Right hindlimb (tissue), 1 donor: ENCODE results near the gene NPRL2.

Source experiments
- DNase-seq: peaks from one replicate; pipeline ENCODE4 v3.0.0-alpha.2; 2018

Gene NPRL2

DNA sequence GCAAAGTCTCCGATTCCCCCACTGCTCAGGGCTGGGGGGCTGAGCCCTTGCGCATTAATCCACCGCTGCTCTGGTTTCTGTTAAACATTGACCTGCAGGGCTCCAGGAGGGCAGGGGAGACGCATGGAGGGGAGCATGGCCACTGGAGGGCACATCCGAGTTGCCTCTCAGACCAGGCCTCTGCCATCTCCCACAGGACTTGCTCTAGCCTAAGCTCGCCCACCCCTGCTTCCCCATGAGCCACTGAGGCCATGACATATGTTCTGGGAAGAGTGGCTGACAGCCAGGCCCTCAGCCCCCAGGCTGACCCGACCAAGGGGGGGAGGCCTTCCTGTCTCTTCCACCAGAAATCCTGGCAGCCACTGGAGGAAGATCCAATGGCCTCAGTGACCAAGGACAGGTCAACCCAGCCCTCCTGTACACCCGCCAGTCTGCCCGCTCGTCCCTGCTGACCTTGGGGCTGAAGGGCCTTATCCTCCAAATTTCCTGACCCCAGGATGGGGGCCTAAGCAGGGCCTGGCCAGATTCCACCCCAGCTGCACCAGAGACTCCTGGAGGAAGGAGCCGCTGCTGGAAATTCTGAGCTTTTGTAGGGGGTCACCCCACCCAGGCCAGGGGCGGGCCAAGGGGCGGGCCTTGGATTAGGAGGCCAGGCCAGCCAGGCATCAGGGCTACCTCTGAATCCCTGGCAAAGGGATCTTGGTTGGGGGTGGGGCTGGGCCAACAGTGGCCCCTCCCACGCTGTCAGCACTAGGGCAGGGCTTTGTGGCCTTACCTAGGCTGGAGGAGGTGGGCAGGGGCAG lies 47.4 kb downstream of the NPRL2 start, which contains the start of gene HYAL1:
Gene HYAL1 (minus strand): TSS at position 562 of the 803 bp plus-strand sequence. CDS start 618 bp downstream, outside the sequence.
- peak; percentile 66 for DNase-seq

DNA sequence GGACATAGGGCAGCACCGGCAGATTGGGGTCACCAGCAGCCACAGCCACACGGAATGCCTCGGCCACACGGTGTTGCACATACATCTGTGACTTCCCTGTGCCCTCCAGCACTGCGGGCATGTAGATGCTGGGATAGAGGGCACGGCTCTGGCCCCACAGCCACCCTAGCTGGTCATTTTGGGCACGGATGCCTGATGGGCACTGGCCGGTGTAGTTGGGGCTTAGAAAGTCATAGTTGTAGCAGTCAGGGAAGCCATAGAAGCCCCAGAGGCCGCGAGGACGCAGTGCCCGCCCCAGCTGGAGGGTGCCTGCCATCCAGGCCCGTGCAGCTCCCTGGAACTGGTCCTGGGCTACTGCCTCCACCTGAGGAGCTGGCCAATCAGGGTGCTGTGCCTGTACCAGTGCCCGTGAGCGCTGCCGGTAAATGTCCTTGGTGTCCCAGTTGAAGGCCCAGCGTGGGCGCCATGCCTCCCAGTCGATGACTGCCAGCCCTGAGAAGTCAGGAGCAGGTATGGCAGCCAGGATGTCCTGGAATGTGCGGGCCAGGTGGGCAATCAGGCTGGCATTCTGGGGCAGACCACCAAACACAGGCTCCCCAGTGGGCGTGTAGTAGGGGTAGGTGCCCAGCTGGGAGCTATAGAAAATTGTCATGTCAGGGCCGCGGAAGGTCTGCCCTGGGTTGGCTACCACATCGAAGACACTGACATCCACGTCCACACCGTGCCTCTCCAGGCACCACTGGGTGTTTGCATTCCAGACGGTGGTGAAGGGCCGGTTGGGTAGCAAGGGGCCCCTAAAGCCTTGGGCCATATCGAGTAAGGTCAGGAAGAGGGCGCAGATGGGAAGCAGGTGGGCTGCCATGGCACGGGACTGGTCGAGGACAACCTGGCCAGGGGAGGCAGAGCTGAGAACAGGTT lies 48.2 kb downstream of the NPRL2 start:
- DNase-seq: no peak

DNA sequence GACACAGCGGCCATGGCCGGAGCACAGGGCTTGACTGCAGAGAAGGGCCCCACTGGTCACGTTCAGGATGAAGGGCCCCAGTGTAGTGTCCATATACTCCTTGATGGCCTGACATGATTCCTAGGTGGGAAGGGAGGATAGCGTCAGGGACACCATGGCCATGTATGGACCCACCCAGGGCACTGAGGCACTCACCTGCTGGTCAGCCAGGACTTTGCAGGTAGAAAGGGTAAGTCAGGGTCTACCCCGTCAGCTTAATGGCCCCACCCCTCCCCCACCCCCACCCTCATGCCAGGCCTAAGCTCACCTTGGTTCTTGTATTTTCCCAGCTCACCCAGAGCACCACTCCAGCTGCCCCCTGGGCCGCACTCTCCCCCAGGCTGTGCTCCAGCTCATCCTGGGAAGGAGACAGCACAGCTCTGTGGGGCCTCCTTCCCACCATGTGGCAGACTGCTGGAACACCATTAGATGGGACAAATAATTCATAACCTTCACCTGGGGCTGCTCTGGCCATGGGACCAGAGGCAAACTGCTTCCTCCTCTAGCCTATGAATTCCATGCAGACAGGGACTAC lies 49.8 kb downstream of the NPRL2 start:
- DNase-seq: no peak

DNA sequence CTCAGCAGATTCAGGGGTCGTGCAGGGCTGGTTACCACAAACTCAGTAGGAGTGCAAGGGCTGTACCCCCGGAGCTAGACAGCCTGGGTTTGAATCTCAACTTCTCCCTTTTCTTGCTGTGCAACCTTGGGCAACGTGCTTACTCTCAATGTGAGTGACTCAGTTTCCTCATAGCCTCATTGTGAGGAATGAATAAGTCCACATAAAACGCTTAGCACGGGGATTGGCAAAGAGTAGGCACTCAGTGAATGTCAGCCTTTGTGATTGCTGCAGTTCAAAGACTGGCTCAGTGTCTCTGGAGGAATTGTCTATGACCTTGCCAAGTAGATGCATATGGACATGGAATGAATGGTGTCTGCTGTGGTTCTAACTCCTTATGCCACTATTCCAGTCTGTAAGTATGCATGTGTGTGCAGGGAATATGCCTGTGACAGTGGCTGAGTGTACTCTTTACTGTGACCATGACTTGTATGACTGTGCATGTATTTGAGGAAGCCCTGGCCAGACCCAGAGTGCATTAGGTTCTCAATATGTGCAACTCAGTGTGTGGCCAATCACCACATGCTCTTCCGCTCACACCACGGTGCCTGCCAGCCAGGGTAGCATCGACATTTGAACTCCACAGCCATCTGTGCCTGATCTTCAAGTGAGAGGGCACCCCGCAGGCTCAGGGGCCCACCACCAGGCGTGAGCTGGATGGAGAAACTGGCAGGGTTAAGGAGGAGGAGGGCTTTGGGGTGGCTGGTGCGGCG lies 50.5 kb downstream of the NPRL2 start:
- no peak for DNase-seq

DNA sequence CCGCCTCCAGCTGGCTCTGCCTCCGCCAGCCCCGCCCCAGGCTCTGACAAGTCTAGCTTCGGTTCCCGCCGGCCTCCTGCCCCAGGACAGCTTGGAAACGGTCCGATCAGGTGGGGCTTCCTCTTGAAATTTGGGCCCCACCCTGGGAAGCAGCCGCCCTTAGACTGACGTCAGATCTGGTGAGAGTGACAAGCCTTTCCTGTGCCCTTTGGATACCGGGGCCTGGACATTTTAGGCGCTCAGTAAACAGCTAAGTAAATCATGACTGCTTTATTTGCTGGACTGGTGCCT lies 51.0 kb downstream of the NPRL2 start:
- no peak for DNase-seq

DNA sequence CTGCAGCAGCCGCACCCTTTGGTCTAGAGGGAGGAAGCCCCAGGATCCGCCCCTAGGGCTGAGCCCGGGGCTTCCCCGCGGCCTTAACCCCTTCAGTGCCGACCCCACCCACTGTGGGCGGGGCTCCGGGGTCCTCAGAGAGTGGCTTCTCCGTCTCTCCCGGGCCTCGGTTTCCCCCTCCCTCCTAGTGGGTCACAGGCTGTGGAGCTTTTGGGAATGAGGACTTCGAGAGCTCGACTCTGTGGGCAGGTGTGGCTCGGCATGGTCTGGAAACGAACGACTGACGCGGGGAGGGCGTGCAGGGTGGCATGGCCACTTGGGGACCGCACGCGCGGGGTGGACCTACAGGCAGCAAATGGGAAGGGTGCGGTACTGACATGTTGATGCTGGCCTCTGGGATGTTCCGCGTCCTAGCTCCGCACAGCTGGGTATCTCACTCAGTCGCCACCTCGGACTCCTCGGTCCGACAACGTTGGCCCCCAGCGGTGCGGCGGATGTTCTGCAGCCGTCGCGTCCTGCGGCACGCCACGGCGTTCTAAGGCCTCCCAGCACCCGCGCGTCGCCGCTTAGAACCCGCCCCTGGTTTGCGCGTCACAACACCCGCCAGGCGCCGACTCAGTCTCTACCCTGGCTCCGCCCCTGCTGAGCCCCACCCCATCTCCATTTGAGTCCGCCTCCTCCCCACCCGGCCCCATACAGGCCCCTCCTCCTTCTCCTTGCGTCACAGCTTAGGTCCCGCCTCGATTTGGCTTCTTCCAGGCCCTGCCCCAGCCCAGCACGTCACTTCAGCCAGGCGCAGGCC lies 51.5 kb downstream of the NPRL2 start, which contains the start of the genes HYAL3 and NAA80:
Gene HYAL3 (minus strand): TSS at position 570 of the 802 bp plus-strand sequence. CDS start 3,803 bp downstream, outside the sequence.
Gene NAA80 (minus strand): TSS at position 570 of the 802 bp plus-strand sequence. CDS start 1,942 bp downstream, outside the sequence.
- peak; percentile 100 for DNase-seq

DNA sequence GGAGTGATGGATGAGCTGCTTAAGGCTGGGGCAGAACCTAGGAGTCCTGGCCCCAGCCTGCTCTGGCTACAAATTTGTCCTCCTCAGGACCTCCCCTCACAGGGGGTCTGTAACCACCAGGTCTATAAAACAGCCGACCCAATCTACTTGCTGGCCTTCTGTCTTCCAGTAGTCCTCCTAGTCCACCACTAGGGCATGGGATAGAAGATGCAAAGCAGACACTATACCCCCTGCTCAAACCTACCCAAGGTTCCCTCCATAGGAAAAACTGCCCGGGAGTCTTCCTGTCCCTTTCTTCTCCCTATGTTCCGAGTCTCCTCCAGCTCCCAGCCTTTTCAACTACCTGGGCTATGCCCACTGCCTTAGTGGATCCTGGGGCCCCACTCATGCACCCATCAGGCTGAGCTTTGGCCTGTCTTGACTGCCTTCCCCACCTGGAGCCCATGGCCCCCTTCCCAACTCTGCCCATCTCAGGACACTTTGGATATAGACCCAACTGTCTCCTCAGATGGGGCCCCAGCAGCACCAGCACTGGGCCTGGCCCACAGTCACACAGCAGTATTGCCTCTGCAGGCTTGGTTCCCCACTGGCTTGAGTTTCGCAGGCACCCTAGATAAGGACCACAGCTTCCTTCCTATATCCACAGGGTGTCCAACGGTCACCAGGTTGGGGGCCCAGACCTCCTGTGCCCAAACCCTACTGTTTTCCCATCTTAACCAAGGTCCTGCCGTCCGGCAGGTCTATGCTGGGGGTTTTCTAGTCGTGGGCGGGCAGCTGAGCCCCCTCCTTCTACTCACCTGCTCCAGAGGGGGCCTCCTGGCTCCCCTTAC lies 52.5 kb downstream of the NPRL2 start:
- no peak for DNase-seq

DNA sequence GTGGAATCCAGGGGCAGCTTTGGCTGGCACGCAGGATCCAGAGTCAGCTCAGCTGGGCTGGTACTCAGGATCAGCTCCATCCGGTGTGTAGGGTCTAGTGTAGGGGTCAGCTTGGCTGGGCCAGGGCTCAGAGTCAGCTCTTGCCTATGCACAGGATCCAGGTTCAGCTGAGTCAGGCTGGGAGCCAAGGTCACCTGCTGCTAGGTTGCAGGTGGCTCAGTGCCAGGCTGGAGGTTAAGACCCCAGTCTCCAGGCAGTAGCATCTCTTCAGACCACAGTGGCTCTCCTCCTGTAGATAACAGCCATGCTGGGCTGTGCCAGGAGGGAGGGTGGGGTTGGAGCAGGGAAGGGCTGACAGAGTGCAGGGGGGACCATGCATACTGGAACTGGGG lies 53.2 kb downstream of the NPRL2 start:
- DNase-seq: no peak
